Natural killer cell (primary cell): ENCODE data around the gene LAPTM4A. TPM values are rescaled to one million over a fixed set of nuclear protein-coding genes. Genes with fewer than 3 reads are reported as not detected.

Source experiments
- ATAC-seq, 3 donors: fragments of 150-1000 bp in 2 of 3; fragments of 200-7000 bp in 1 of 3; cut with Tn5 transposase; 1 replicate in 1 of 3; 2 replicates in 2 of 3; pipeline ENCODE4 v1.10.0; 2021; ENCODE audit warnings: mild to moderate bottlenecking in 2 of 3, moderate library complexity in 2 of 3
- DNase-seq, 2 donors: peaks; one replicate each; pipeline versions ENCODE4 v3.0.0 to v3.0.0-alpha.2; 2013 to 2021; ENCODE audit warnings: mixed read lengths in 1 of 2
- H3K27ac ChIP-seq: one replicate; pipeline ENCODE4 v1.5.1; 2013; ENCODE audit warnings: mild to moderate bottlenecking, low read length
- H3K27me3 ChIP-seq: one replicate; pipeline ENCODE4 v1.6.1; 2013; ENCODE audit warnings: low read length; ENCODE audit not compliant: control insufficient read depth, insufficient read depth
- H3K36me3 ChIP-seq: one replicate; pipeline ENCODE4 v1.6.1; 2013; ENCODE audit warnings: low read length; ENCODE audit not compliant: control insufficient read depth, insufficient read depth
- H3K4me1 ChIP-seq: one replicate; pipeline ENCODE4 v1.6.1; 2013; ENCODE audit warnings: low read length; ENCODE audit not compliant: control insufficient read depth, insufficient read depth
- H3K4me3 ChIP-seq: one replicate; pipeline ENCODE4 v1.5.1; 2013; ENCODE audit warnings: low read length
- H3K9me3 ChIP-seq: one replicate; pipeline ENCODE4 v1.6.1; 2013; ENCODE audit warnings: low read length; ENCODE audit not compliant: control insufficient read depth, insufficient read depth
- H3K27ac Mint-ChIP-seq, 2 donors: one replicate each; pipeline ENCODE4 v1.8.0; 2022; ENCODE audit warnings: mild to moderate bottlenecking in 2 of 2, mixed read lengths in 2 of 2, moderate library complexity in 1 of 2
- H3K27me3 Mint-ChIP-seq, 2 donors: one replicate each; pipeline ENCODE4 v1.8.0; 2022; ENCODE audit warnings: low read depth in 2 of 2, mixed read lengths in 2 of 2
- H3K36me3 Mint-ChIP-seq: one replicate; pipeline ENCODE4 v1.8.0; 2022; ENCODE audit warnings: mixed read lengths
- H3K4me1 Mint-ChIP-seq, 2 donors: one replicate each; pipeline ENCODE4 v1.8.0; 2022; ENCODE audit warnings: mixed read lengths in 2 of 2
- H3K4me3 Mint-ChIP-seq: one replicate; pipeline ENCODE4 v1.8.0; 2022; ENCODE audit warnings: mild to moderate bottlenecking, moderate library complexity, mixed read lengths
- H3K9me3 Mint-ChIP-seq, 2 donors: one replicate each; pipeline ENCODE4 v1.8.0; 2022; ENCODE audit warnings: mixed read lengths in 2 of 2
- CTCF ChIP-seq: fragments of 200-600 bp; IDR thresholded peaks from one replicate; pipeline ENCODE4 v1.8.0; 2022; ENCODE audit warnings: antibody characterized with exemption
- WGBS: methylation state at CpG from one replicate; pipeline ENCODE4 v1.1.7; 2013; ENCODE audit warnings: missing lambda C conversion rate; ENCODE audit not compliant: insufficient coverage; 5-methylcytosine and 5-hydroxymethylcytosine counted together
- intact Hi-C: fragments of 100-400 bp; cut with micrococcal nuclease; formaldehyde crosslinking; loops from one replicate; pipeline ENCODE4 v1.14.2; 2022
- total RNA-seq, 4 donors: library from RNA; stranded (reverse); fragments of 120-200 nt in 1 of 4; gene quantifications; one replicate each; pipeline versions ENCODE4 v1.2.3 to v1.2.4, GENCODE V29; 2013 to 2022

LAPTM4A gene
- total RNA-seq, 3 donors from 2014 or later (not counting 1 experiment from before 2014, with no cell fraction given): 60.6 to 98.4 (median 75.0) TPM

DNA sequence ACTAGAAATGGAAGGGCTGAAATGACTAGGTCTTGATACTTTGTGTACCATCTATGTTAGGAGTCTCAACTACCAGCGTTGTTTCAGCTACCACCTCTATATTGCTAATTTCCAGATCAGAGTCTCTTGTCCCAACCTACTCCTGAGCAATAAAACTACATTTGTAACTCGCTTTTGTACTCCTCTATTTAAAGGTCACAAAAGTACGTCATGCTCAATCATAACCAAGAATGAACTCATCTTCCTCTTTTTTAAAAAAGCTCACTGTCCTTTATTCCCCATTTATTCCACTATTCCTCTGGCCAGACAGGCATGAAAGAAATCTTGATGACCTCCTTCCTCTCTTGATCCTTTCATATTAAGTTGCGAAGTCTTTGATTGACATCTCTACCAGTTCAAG, 27.7 kb downstream of the LAPTM4A start:
- ATAC-seq: no peak
- TF ChIP-seq CTCF: no peak
- Histone ChIP-seq H3K27me3 (no peaks in the 10 kb centered on the region), H3K4me3 (no peak overlapping the region), H3K9me3 (peaks cover 10% of the 10 kb centered on the region), H3K27ac (no peak overlapping the region), H3K36me3 (no peaks in the 10 kb centered on the region), H3K4me1 (no peaks in the 10 kb centered on the region)
- DNase-seq: no peak
- Mint-ChIP-seq H3K4me3 (no peak overlapping the region), H3K27me3 (no peaks in the 10 kb centered on the region), H3K9me3 (peaks cover 2 to 7% of the 10 kb centered on the region in 2 donors), H3K27ac (no peak overlapping the region), H3K36me3 (peaks cover 6% of the 10 kb centered on the region), H3K4me1 (no peaks in the 10 kb centered on the region)
- intact Hi-C loops: no loop called here
- 89% methylated on average over 4 of the region's 4 CpGs for WGBS

DNA sequence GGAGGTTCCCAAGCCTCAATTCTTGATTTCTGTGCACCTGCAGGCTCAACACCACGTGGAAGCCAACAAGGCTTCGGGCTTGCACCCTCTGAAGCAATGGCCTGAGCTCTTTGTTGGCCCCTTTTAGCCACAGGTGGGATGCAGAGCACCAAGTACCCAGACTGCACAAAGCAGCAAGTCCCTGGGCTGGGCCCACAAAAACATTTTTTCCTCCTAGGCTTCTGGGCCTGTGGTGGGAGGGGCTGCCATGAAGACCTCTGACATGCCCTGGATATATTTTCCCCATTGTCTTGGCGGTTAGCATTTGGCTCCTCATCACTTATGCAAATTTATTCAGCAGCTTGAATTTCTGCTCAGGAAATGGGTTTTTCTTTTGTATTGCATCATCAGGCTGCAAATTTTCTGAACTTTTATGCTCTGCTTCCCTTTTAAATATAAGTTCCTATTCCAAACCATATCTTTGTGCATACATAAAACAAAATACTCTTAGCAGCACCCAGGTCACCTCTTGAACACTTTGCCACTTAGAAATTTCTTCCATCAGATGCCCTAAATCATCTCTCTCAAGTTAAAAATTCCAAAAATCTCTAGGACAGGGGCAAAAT, 29.9 kb downstream of the LAPTM4A start:
- DNase-seq: no peak
- H3K27ac ChIP-seq: no peak overlapping the region
- no peak for ATAC-seq
- Mint-ChIP-seq H3K27ac (no peak overlapping the region), H3K9me3 (peaks cover 2 to 7% of the 10 kb centered on the region in 2 donors), H3K4me3 (no peak overlapping the region), H3K36me3 (no peaks in the 10 kb centered on the region), H3K27me3 (no peaks in the 10 kb centered on the region), H3K4me1 (no peaks in the 10 kb centered on the region)
- peaks cover 10% of the 10 kb centered on the region for H3K9me3 ChIP-seq
- H3K36me3 ChIP-seq: no peaks in the 10 kb centered on the region
- 84% methylated on average over 3 of the region's 3 CpGs for WGBS
- H3K4me1 ChIP-seq: no peaks in the 10 kb centered on the region
- no peak overlapping the region for H3K4me3 ChIP-seq
- no peaks in the 10 kb centered on the region for H3K27me3 ChIP-seq
- no peak for TF ChIP-seq CTCF
- intact Hi-C loops: no loop called here

GRCh38 chr2:20019747-20020146, 31.7 kb downstream of the LAPTM4A start:
- no peak overlapping the region for H3K27ac Mint-ChIP-seq
- TF ChIP-seq CTCF: no peak
- Histone ChIP-seq H3K27ac (no peak overlapping the region), H3K36me3 (no peaks in the 10 kb centered on the region), H3K9me3 (peaks cover 10% of the 10 kb centered on the region), H3K4me3 (no peak overlapping the region), H3K27me3 (no peaks in the 10 kb centered on the region), H3K4me1 (no peaks in the 10 kb centered on the region)
- no peaks in the 10 kb centered on the region for H3K36me3 Mint-ChIP-seq
- ATAC-seq: no peak
- 96% methylated on average over 4 of the region's 4 CpGs for WGBS
- H3K9me3 Mint-ChIP-seq: peaks cover 2 to 7% of the 10 kb centered on the region in 2 donors
- DNase-seq: no peak
- intact Hi-C loops: loop anchor here (5.0 kb wide), 1 partner anchor 62 kb away; no protein-coding TSS in a partner anchor
- H3K27me3 Mint-ChIP-seq: peaks cover 2 to 4% of the 10 kb centered on the region in 2 donors
- H3K4me3 Mint-ChIP-seq: no peak overlapping the region
- H3K4me1 Mint-ChIP-seq: no peaks in the 10 kb centered on the region
